IMR-90 (cell line): ENCODE results near the gene TNFRSF4. TPM values are rescaled to one million over a fixed set of nuclear protein-coding genes. Genes with fewer than 3 reads are reported as not detected.

ENCODE experiments used
- ATAC-seq: fragments of 200-7000 bp; cut with Tn5 transposase; 2 replicates; pipeline ENCODE4 v1.9.1; 2020; ENCODE audit warnings: low read depth, mild to moderate bottlenecking, moderate library complexity
- BruUV-seq: library from RNA; stranded (reverse); fragments of 400-500 nt; replicated peaks from 2 replicates; lab custom pipeline; 2021; lab: Mats Ljungman, UMichigan
- CTCF ChIA-PET: fragments of 300-600 bp; formaldehyde crosslinking; extraction: SDS; loops from one replicate; lab custom pipeline; 2021; ENCODE audit warnings: antibody characterized with exemption; lab: Yijun Ruan, JAX
- POLR2A ChIA-PET: fragments of 300-600 bp; sonication (Branson Sonifier 250); formaldehyde crosslinking; loops from one replicate; lab custom pipeline; 2022; ENCODE audit warnings: antibody characterized with exemption; ENCODE audit not compliant: unreplicated experiment; lab: Charles Lee
- DNase-seq: peaks from one replicate; pipeline ENCODE4 v3.0.0; 2013
- H2AFZ ChIP-seq: replicated peaks from 2 replicates; pipeline ENCODE3; 2013; ENCODE audit warnings: low read length, mild to moderate bottlenecking; ENCODE audit not compliant: poor library complexity
- H2AK5ac ChIP-seq: 2 replicates; pipeline ENCODE4 v1.6.1; 2013; ENCODE audit warnings: low read depth, low read length, inconsistent platforms
- H2AK9ac ChIP-seq: replicated peaks from 2 replicates; pipeline ENCODE3; 2013; ENCODE audit warnings: mild to moderate bottlenecking, low read depth, low read length, moderate library complexity; ENCODE audit not compliant: poor library complexity
- H2BK120ac ChIP-seq: 2 replicates; pipeline ENCODE4 v1.6.1; 2013; ENCODE audit warnings: low read depth, low read length, inconsistent platforms
- H2BK15ac ChIP-seq: 3 replicates; pipeline ENCODE4 v1.6.1; 2013; ENCODE audit warnings: low read depth, low read length, inconsistent platforms
- H2BK20ac ChIP-seq: 2 replicates; pipeline ENCODE4 v1.6.1; 2013; ENCODE audit warnings: low read depth, mild to moderate bottlenecking, inconsistent platforms, low read length, moderate library complexity
- H2BK5ac ChIP-seq: 2 replicates; pipeline ENCODE4 v1.6.1; 2013; ENCODE audit warnings: mild to moderate bottlenecking, low read depth, low read length, inconsistent platforms; ENCODE audit not compliant: poor library complexity, severe bottlenecking
- H3K14ac ChIP-seq: replicated peaks from 2 replicates; pipeline ENCODE4 v1.6.1; 2013; ENCODE audit warnings: low read depth, low read length, inconsistent platforms
- H3K18ac ChIP-seq: 2 replicates; pipeline ENCODE4 v1.6.1; 2013; ENCODE audit warnings: low read depth, low read length, control low read depth
- H3K23ac ChIP-seq: 2 replicates; pipeline ENCODE4 v1.6.1; 2013; ENCODE audit warnings: low read depth, low read length, inconsistent platforms
- H3K27ac ChIP-seq: 2 replicates; pipeline ENCODE4 v1.5.1; 2013; ENCODE audit warnings: mild to moderate bottlenecking, control low read depth, low read length; ENCODE audit not compliant: insufficient read depth
- H3K27me3 ChIP-seq: 2 replicates; pipeline ENCODE4 v1.6.1; 2013; ENCODE audit warnings: low read length; ENCODE audit not compliant: control insufficient read depth, insufficient read depth
- H3K36me3 ChIP-seq: 2 replicates; pipeline ENCODE4 v1.6.1; 2013; ENCODE audit warnings: low read length, mixed read lengths; ENCODE audit not compliant: control insufficient read depth, insufficient read depth
- H3K4ac ChIP-seq: 2 replicates; pipeline ENCODE4 v1.6.1; 2013; ENCODE audit warnings: low read depth, low read length, inconsistent platforms
- H3K4me1 ChIP-seq: 2 replicates; pipeline ENCODE4 v1.6.1; 2013; ENCODE audit warnings: low read length, mixed read lengths; ENCODE audit not compliant: control insufficient read depth, insufficient read depth
- H3K4me2 ChIP-seq: 2 replicates; pipeline ENCODE4 v1.6.1; 2013; ENCODE audit warnings: low read depth, mild to moderate bottlenecking, control low read depth, low read length, moderate library complexity
- H3K4me3 ChIP-seq: 2 replicates; pipeline ENCODE4 v1.5.1; 2013; ENCODE audit warnings: low read depth, mild to moderate bottlenecking, control low read depth, low read length, moderate library complexity; ENCODE audit not compliant: insufficient read depth
- H3K56ac ChIP-seq: 2 replicates; pipeline ENCODE4 v1.6.1; 2013; ENCODE audit warnings: low read length, inconsistent platforms; ENCODE audit not compliant: insufficient read depth; ENCODE audit errors: extremely low read depth
- H3K79me1 ChIP-seq, 2 experiments: 2 replicates each; pipeline ENCODE4 v1.6.1; 2013; ENCODE audit warnings: low read length in 2 of 2, inconsistent platforms in 1 of 2, low read depth in 1 of 2
- H3K9ac ChIP-seq: 2 replicates; pipeline ENCODE4 v1.6.1; 2013; ENCODE audit warnings: low read depth, low read length, control low read depth
- H3K9me1 ChIP-seq: 2 replicates; pipeline ENCODE4 v1.6.1; 2013; ENCODE audit warnings: low read length, inconsistent platforms; ENCODE audit not compliant: insufficient read depth
- H3K9me3 ChIP-seq: 2 replicates; pipeline ENCODE4 v1.6.1; 2013; ENCODE audit warnings: low read length; ENCODE audit not compliant: control insufficient read depth, insufficient read depth
- H4K20me1 ChIP-seq: 2 replicates; pipeline ENCODE4 v1.6.1; 2013; ENCODE audit warnings: low read length, inconsistent platforms; ENCODE audit not compliant: insufficient read depth
- H4K5ac ChIP-seq: 2 replicates; pipeline ENCODE4 v1.6.1; 2013; ENCODE audit warnings: mild to moderate bottlenecking, low read depth, low read length, control low read depth
- H4K8ac ChIP-seq, 2 experiments: 2 replicates each; pipeline ENCODE4 v1.6.1; 2013; ENCODE audit warnings: low read depth in 2 of 2, low read length in 2 of 2, control low read depth in 1 of 2, inconsistent platforms in 1 of 2
- H4K91ac ChIP-seq: 2 replicates; pipeline ENCODE4 v1.6.1; 2013; ENCODE audit warnings: low read depth, low read length, inconsistent platforms; ENCODE audit not compliant: insufficient read depth
- BHLHE40 ChIP-seq: fragments of 150-350 bp; IDR thresholded peaks from 2 replicates; pipeline ENCODE4 v1.6.1; 2016; ENCODE audit warnings: mild to moderate bottlenecking, low read depth, low read length
- CEBPB ChIP-seq: IDR thresholded peaks from 2 replicates; pipeline ENCODE4 v1.6.1; 2012; ENCODE audit warnings: low read depth, low read length, improper control_type of control experiment
- CHD1 ChIP-seq: IDR thresholded peaks from 2 replicates; pipeline ENCODE4 v1.6.1; 2012; ENCODE audit warnings: low read depth, low read length, improper control_type of control experiment
- ELK1 ChIP-seq: fragments of 150-350 bp; IDR thresholded peaks from 2 replicates; pipeline ENCODE4 v1.6.1; 2016; ENCODE audit warnings: low read depth, mild to moderate bottlenecking, low read length, moderate library complexity, borderline replicate concordance
- FOS ChIP-seq: fragments of 150-350 bp; IDR thresholded peaks from 2 replicates; pipeline ENCODE4 v1.6.1; 2016; ENCODE audit warnings: low read depth, low read length
- MAFK ChIP-seq: IDR thresholded peaks from 2 replicates; pipeline ENCODE4 v1.6.1; 2012; ENCODE audit warnings: low read depth, low read length, improper control_type of control experiment
- MXI1 ChIP-seq: IDR thresholded peaks from 2 replicates; pipeline ENCODE4 v1.6.1; 2012; ENCODE audit warnings: low read depth, mild to moderate bottlenecking, low read length, moderate library complexity, borderline replicate concordance
- RAD21 ChIP-seq: IDR thresholded peaks from 2 replicates; pipeline ENCODE4 v1.6.1; 2012; ENCODE audit warnings: low read length, improper control_type of control experiment
- RCOR1 ChIP-seq: IDR thresholded peaks from 2 replicates; pipeline ENCODE4 v1.6.1; 2012; ENCODE audit warnings: mild to moderate bottlenecking, low read length, improper control_type of control experiment; ENCODE audit not compliant: insufficient replicate concordance
- SMC3 ChIP-seq: fragments of 150-350 bp; IDR thresholded peaks from 2 replicates; pipeline ENCODE4 v1.6.1; 2016; ENCODE audit warnings: low read depth, mild to moderate bottlenecking, antibody characterized with exemption, low read length, moderate library complexity
- USF2 ChIP-seq: fragments of 150-350 bp; IDR thresholded peaks from 2 replicates; pipeline ENCODE4 v1.6.1; 2017; ENCODE audit warnings: mild to moderate bottlenecking, antibody characterized with exemption, low read length, low read depth
- WGBS, 2 experiments: methylation state at CpG; one replicate each; pipeline versions ENCODE4 v1.1.5 to v1.1.7; 2013; ENCODE audit warnings: missing lambda C conversion rate in 2 of 2; ENCODE audit not compliant: insufficient read length in 1 of 2; ENCODE audit errors: extremely low coverage in 2 of 2; 5-methylcytosine and 5-hydroxymethylcytosine counted together
- dilution Hi-C: fragments of 300-500 bp; cut with HindIII; formaldehyde crosslinking; loops from one replicate; pipeline ENCODE4 v1.14.3; 2018; ENCODE audit warnings: low sequenced_read_pairs; ENCODE audit not compliant: unreplicated experiment
- in situ Hi-C: fragments of 300-500 bp; cut with MboI; formaldehyde crosslinking; loops from 3 replicates; pipeline ENCODE4 v1.14.3; 2019; ENCODE audit warnings: low sequenced_read_pairs, inconsistent platforms, mixed read lengths
- intact Hi-C: fragments of 100-400 bp; cut with micrococcal nuclease; formaldehyde crosslinking; loops from 2 replicates; pipeline ENCODE4 v1.10.0; 2022
- polyA plus RNA-seq, 3 experiments: library from polyadenylated mRNA; depleted of rRNA; stranded (reverse); fragments of >200 nt; gene quantifications; 2 replicates each; pipeline ENCODE4 v1.2.3, GENCODE V29; 2012; ENCODE audit warnings: low replicate concordance in 1 of 3
- total RNA-seq: library from RNA; depleted of rRNA; stranded (reverse); fragments of >200 nt; gene quantifications from 2 replicates; pipeline ENCODE4 v1.2.3, GENCODE V29; 2012

Gene TNFRSF4
- total and polyA plus RNA-seq, 2 of the 4 experiments (the other 2 are of a cell fraction): 0.15 TPM; not detected in 1

GRCh38 chr1:1235016-1235744 is 21.2 kb upstream of the TNFRSF4 start (continued):
- TF ChIP-seq BHLHE40: no peak

GRCh38 chr1:1234180-1234808 is 20.3 kb upstream of the TNFRSF4 start:
- Histone ChIP-seq H3K79me1 (peaks cover 12 to 57% of the 10 kb centered on the region in 2 experiments; a peak in 3 of 4 replicates), H3K4me3 (no peak overlapping the region), H3K9me1 (peaks cover 6% of the 10 kb centered on the region; the same call in 1 of the 2 replicates), H4K5ac (no peak overlapping the region), H3K9me3 (peaks cover 3% of the 10 kb centered on the region), H3K14ac (no peak overlapping the region), H3K27me3 (no peaks in the 10 kb centered on the region), H2BK15ac (no peak overlapping the region), H2BK20ac (no peak overlapping the region), H3K18ac (no peak overlapping the region), H3K27ac (no peak overlapping the region), H3K36me3 (peaks cover 2% of the 10 kb centered on the region), H3K9ac (no peak overlapping the region), H2BK5ac (no peak overlapping the region), H3K4ac (no peak overlapping the region), H3K4me1 (peaks cover 26% of the 10 kb centered on the region), H3K56ac (no peak overlapping the region), H2AK5ac (no peak overlapping the region), H2AFZ (no peak overlapping the region), H4K20me1 (peaks cover 8% of the 10 kb centered on the region), H2AK9ac (no peak overlapping the region), H3K23ac (no peak overlapping the region), H3K4me2 (no peak overlapping the region), H4K91ac (no peak overlapping the region), H2BK120ac (no peak overlapping the region), H4K8ac (no peak overlapping the region)
- WGBS, 2 experiments: 90% methylated on average over 21 of the region's 28 CpGs; no CpG with 5 or more reads in 1 of the 2 experiments
- in situ Hi-C loops: no loop called here
- dilution Hi-C loops: no loop called here
- ATAC-seq (no peak), DNase-seq (no peak)
- BruUV-seq: TSS peak; percentile 62
- ChIA-PET CTCF (no interaction called here), POLR2A (no interaction called here)
- intact Hi-C loops: loop anchor here (5.0 kb wide), 1 partner anchor 252 kb away; the partner anchor contains the start of gene PERM1
- no peak for TF ChIP-seq ELK1
- TF ChIP-seq BHLHE40: no peak
- no peak for TF ChIP-seq CHD1
- TF ChIP-seq USF2: no peak
- TF ChIP-seq SMC3: no peak
- no peak for TF ChIP-seq FOS
- no peak for TF ChIP-seq MXI1
- no peak for TF ChIP-seq RAD21
- TF ChIP-seq MAFK: no peak
- no peak for TF ChIP-seq RCOR1
- TF ChIP-seq CEBPB: no peak
